NB4 (cell line): Measurements from ENCODE around the gene CCDC97.
A peak's percentile ranks its signal among the peaks of the same experiment; 100 is the strongest.

ENCODE experiments used
- DNase-seq: peaks from one replicate; pipeline ENCODE4 v3.0.0; 2010; ENCODE audit warnings: low read depth
- H3K4me3 ChIP-seq: one replicate; pipeline ENCODE4 v1.5.1; 2011; ENCODE audit warnings: mild to moderate bottlenecking, low read depth, low read length, moderate library complexity
- MAX ChIP-seq: IDR thresholded peaks from 2 replicates; pipeline ENCODE4 v1.6.1; 2011; ENCODE audit warnings: low read depth, low read length
- MYC ChIP-seq: IDR thresholded peaks from 2 replicates; pipeline ENCODE4 v1.6.1; 2011; ENCODE audit warnings: low read depth, low read length
- POLR2A ChIP-seq: IDR thresholded peaks from 2 replicates; pipeline ENCODE4 v1.6.1; 2011; ENCODE audit warnings: mild to moderate bottlenecking; ENCODE audit not compliant: insufficient read length; ENCODE audit errors: extremely low read depth
- TF ChIP-seq, protein P1 (sequence below): IDR thresholded peaks from one replicate; pipeline ENCODE4 v1.5.1; 2012; ENCODE audit warnings: low read depth, low read length

The CCDC97 gene

GRCh38 chr19:41309180-41310032 lies 566 bp upstream of the CCDC97 start:
- TF ChIP-seq MYC (no peak), MAX (no peak), POLR2A (no peak)
- TF ChIP-seq, protein P1, sequence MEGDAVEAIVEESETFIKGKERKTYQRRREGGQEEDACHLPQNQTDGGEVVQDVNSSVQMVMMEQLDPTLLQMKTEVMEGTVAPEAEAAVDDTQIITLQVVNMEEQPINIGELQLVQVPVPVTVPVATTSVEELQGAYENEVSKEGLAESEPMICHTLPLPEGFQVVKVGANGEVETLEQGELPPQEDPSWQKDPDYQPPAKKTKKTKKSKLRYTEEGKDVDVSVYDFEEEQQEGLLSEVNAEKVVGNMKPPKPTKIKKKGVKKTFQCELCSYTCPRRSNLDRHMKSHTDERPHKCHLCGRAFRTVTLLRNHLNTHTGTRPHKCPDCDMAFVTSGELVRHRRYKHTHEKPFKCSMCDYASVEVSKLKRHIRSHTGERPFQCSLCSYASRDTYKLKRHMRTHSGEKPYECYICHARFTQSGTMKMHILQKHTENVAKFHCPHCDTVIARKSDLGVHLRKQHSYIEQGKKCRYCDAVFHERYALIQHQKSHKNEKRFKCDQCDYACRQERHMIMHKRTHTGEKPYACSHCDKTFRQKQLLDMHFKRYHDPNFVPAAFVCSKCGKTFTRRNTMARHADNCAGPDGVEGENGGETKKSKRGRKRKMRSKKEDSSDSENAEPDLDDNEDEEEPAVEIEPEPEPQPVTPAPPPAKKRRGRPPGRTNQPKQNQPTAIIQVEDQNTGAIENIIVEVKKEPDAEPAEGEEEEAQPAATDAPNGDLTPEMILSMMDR: no peak
- no peak for DNase-seq
- H3K4me3 ChIP-seq: peak overlapping the region; percentile 92

DNA sequence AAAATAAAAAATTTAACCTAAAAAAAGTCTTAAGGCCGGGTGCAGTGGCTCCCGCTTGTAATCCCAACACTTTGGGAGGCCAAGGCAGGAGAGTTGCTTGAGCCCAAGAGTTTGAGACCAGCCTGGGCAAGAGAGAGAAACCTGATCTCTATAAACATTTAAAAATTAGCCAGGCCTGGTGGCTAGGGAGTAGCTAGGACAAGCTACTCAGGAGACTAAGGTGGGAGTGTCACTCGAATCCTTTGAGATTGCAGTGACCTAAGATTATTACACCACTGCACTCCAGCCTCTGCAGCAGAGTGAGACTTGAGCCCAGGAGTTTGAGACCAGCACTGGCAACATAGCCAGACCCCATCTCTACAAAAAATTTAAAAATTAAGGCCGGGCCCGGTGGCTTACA lies 1.1 kb downstream of the CCDC97 start:
- TF ChIP-seq MAX (no peak), POLR2A (no peak), MYC (no peak)
- TF ChIP-seq, protein P1: no peak
- peak overlapping the region; percentile 92 for H3K4me3 ChIP-seq
- DNase-seq: no peak

- no peak overlapping the region for H3K4me3 ChIP-seq
- DNase-seq: no peak
- TF ChIP-seq, protein P1: no peak
- no peak for TF ChIP-seq MYC
- no peak for TF ChIP-seq MAX
- TF ChIP-seq POLR2A: no peak
These were observed 1.6 kb downstream of the CCDC97 start for GRCh38 chr19:41311613-41312012.

DNA sequence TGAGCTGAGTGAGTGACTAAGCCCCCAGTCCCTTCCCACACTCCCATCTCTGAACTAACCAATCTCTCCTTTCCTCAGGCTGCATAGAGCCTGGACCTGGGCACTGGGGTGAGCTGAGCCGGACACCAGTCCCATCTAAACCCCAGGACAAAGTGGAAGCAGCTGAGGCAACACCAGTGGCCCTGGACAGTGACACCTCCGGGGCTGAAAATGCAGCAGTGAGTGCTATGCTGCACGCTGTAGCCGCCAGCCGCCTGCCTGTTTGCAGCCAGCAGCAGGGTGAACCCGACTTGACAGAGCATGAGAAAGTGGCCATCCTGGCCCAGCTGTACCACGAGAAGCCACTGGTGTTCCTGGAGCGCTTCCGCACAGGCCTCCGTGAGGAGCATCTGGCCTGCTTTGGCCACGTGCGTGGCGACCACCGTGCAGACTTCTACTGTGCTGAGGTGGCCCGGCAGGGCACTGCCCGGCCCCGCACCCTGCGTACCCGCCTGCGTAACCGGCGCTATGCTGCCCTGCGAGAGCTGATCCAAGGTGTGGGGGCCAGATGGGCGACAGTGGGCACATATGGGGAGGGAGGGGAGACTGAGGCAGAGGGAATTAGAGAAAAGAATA lies 6.4 kb downstream of the CCDC97 start:
- no peak overlapping the region for H3K4me3 ChIP-seq
- no peak for DNase-seq
- TF ChIP-seq MYC (no peak), MAX (no peak)

DNA sequence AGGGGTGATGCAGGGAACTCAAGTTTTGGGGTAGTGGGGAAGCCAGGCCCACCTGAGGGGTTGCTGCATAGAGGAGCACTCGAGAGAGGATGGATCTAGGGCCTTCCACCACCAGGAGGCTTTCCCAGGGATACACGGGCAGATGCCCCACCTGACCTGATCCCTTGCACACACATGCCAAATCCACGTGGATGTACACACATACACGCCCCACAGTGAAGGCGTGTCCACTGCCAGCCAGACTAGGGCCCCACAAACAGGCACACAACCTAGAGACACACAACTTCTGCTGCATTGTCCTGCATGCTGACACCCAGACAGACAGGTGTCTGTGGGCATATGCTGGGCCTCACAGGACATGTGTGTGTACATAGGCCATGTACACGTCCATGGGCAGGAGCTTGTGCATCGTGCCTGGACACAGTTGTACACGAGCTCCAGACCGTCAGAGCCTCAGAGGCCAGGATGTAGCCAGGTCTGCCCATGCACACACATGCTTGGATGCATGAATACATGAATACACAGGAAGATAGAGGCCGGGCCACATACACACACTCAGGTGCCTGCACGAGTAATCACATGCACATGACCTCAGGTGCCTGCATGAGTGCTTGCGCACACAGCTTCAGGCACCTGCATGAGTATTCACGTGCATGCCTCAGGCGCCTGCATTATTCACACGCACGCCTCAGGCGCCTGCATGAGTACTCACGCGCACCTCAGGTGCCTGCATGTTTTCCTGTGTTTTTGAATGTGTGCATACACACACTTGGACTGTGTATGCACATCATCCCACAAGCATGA lies 8.9 kb downstream of the CCDC97 start:
- no peak for DNase-seq
- no peak for TF ChIP-seq POLR2A
- TF ChIP-seq, protein P1: no peak
- H3K4me3 ChIP-seq: no peak overlapping the region
